Esophagus mucosa (tissue), 1 donor: ENCODE measurements around the gene SYCP2L. TPM values are rescaled to one million over a fixed set of nuclear protein-coding genes. Genes with fewer than 3 reads are reported as not detected.
"Not testable (repeated sequence)": the region's sequence is repeated elsewhere in the genome, so short reads cannot be mapped to it uniquely, and the experiment has no call there.

Experiments used
- ATAC-seq: fragments of 200-7000 bp; cut with Tn5 transposase; one replicate; pipeline ENCODE4 v1.9.1; 2020
- total RNA-seq: library from RNA; stranded (reverse); gene quantifications from one replicate; pipeline ENCODE4 v1.2.4, GENCODE V29; 2023
- donor health status: DM: yes; HTN: yes; CAD: no.

Gene SYCP2L
- total RNA-seq, 1 donor from 2014 or later: not detected

DNA sequence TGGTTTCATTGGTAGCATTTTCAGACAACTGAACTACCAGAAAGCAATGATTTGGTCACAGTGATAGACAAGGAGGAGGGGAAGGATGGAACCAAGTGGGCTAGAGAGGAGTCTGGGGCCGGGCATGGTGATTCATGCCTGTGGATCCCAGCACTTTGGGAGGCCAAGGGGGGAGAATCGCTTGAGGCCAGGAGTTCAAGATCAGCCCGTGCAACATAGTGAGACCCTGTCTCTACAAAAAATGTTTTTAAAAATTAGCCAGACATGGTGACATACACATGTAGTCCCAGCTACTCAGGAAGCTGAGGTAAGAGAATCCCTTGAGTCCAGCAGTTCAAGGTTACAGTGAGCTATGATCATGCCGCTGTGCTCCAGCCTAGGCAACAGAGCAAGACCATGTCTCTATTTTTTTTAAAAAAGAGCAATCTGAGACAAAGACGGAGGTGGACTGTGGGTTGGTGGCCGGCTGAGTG, 70.6 kb downstream of the SYCP2L start:
- ATAC-seq: no peak

DNA sequence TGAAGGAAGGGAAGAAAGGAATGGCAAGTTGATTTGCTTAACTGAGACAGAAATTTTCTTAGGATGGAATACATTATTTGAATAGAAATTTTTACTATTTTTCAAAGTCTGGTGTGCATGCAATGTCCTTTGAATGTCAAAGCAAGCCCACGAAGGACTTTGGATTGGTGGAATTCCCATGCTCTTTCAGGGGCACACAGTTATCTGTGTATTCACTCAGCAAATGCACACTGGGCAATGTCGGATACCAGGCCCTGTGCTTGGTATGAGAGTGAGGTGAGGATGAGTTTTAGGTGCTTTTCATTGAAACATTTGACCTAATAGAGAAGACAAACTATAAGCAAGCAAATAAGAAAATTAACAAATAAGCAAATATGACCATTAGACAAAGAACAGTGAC, 73.3 kb downstream of the SYCP2L start:
- no peak for ATAC-seq

DNA sequence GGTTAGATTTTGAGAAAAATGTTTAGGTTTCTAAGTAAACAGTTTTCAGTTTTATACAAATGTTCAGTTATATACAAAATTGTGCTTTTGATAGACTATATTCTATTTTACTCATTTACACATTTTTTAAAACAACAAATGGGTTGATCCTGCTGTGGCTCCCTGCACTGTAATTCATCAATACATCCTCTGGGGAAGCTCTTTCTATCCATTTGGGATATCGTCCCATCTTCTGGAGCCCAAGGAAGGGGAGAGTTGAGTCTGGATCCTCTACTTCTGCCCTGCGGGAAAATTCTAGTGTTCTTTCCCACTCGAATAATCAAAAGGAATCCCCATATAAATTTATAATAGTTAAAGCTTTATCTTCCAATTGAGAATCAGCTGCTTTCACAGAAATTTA, 75.0 kb downstream of the SYCP2L start:
- no peak for ATAC-seq

DNA sequence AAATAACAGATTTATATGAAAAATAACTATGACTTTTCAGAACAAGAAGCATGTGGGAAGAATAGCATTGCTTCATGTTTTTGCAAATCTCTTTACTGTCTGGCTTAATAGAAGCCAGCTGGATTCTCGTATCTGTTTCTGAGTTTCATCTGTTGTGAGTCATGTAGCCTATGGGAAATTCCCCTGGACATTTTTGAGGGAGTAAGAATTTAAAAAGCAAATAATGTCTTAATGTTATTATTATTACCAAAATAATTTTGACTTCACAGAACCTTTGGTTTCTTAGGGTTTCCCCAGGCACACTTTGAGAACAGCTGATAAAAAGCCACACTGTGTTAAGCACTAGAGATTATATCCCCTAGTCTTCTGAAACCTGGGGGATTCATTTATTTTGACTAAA, 75.8 kb downstream of the SYCP2L start:
- ATAC-seq: no peak

DNA sequence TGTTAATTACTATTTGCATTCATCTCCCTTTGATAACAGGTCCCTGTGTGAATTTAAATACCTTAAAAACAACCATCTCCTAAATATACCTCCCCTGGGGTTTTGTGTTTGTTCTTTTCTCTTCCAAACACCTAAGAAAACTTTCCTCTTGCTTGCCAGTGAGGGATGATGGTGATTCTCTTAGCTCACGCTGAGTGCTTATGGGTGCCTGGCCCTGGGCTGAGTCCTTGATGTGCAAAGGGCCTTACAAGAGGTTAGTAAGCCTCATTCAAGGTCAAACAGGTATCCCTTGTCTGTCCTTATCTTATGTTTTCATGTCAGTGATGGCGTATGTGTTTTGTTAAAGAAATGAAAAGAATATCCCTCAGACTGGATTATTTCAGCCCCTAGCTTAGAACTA, 76.3 kb downstream of the SYCP2L start:
- ATAC-seq: no peak

DNA sequence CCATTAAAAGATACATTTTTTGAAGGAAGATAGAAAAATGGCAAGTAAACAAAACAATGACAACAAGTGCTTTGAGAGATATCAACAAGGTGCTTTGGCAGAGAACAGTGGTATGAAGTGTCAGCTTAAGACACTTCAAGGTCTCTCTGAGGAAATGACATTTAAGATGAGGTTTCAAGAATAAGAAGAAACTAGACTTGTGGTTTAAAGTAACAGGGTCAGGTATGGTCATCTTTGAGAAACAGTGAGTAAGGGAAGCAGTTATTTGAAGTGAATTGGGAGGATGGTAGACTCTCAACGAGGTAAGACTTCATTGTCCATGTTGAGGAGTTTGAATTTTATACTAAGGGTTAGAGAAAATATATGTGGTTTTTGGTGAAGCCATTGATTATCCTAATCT, 77.8 kb downstream of the SYCP2L start:
- no peak for ATAC-seq

DNA sequence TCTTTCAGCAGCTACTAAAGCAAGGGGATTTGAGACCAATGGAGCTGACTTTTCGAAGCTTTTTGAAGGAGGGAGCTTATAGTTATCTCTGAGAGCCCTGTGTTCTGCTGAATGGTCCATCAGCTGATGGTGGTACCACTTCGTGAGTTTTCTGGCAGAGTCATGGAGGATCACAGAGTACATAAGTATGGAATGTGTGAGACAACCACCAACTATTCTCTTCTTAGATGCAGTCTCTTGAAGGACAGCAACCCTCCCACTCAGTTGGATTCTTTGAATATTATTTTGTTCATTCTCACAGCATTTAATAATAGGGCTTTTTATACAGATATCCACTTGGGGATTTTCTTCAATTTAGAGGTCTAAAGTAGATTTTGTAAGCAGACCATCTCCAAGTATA, 81.9 kb downstream of the SYCP2L start:
- no peak for ATAC-seq

DNA sequence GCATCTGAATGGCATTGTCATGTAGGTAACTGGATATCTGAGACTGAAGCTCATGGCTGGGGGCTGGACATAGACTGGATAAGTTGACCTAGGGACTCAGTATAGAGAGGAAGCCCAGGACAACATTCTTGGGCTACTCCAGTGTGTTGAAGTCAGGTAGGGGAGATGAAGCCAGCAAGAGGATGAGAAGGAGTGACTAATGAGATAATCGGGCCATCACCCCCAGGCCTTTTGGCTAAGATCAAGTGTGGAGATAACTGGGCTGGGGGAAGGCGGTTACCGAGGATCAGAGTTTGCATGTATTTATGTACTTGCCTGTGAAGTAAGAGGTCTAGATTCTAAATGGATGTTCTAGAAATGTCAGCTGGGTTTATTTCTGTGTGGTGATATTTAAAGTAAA, 83.9 kb downstream of the SYCP2L start:
- no peak for ATAC-seq

DNA sequence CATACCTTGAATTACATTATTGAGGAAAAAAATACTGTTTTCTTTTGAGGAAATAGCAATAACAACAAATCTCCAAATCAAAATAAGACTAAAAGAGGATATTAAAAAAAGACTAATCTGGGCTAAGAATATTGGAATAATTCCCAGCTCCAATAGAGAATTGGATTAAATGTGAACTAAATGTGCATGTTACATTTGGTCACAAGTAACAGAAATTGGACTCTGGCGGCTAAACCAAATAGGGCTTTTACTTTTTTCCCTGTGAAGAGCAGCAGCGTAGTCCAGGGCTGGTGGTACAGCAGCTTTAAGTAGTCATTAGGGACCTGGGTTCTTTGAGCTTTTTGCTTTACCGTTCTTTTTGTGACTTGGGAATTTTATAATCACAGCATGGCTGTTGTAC, 85.3 kb downstream of the SYCP2L start:
- ATAC-seq: no peak

DNA sequence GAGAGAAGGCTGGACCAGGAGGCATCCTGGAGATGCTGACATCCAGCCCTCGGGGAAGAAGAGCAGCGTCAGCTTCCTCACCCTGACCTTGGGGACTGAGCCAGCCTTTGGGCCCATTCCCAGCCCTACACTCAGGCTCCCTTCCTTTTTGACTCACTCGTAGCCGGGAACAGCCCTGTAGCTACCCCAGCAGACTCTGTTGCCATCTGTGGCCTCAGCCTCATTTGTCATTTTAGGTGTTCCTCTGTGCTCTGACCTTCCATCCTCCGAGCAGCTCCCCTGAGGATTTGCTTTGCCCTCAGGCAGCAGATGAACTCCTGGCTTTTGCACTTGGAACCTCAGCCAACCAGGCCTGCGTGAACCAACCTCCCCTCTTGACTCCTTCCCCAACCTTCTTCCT, 89.7 kb downstream of the SYCP2L start:
- ATAC-seq: no peak

DNA sequence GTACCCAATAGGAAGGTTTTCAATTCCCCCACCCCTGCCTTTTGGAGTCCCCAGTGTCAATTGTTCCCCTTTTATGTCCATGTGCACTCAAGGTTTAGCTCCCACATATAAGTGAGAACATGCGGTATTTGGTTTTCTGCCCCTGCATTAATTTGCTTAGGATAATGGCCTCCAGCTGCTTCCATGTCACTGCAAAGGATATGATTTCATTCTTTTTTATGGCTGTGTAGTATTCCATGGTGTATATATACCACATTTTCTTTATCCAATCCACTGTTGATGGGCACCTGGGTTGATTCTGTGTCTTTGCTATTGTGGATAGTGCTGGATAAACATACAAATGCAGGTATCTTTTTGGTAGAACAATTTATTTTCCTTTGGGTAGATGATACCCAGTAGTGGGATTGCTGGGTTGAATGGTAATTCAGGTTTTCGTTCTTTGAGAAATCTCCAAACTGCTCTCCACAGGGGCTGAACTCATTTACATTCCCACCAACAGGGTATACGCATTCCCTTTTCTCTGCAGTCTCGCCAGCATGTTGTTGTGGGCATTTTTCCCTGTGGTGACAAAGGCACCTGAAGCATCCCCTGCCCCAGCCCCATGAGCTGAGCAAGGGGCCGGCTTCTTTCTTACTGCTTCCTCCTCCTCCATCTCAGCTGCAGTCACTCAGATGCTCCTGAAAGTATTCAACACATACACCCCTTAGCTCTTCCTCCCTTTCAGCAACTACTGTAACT, 90.5 kb downstream of the SYCP2L start:
- ATAC-seq: no peak

DNA sequence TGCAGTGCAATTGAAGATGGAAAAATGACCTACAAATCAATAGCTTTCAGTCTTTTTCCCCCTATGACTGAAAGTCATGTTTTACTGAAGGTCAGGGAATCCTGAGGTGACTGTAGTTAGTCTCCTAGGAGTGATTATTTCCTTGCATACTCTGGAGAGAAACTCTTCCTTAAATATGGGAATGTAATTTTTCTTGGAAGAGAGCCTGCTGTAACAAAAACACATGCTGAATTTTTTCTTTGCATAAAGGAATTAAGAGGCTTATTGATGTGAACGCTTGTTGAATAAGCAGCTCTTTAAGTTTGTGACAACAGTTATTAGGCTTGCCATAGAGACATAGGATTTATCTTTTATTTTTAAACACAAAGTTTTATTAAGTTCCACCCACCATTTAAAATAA, 92.8 kb downstream of the SYCP2L start:
- ATAC-seq: no peak

DNA sequence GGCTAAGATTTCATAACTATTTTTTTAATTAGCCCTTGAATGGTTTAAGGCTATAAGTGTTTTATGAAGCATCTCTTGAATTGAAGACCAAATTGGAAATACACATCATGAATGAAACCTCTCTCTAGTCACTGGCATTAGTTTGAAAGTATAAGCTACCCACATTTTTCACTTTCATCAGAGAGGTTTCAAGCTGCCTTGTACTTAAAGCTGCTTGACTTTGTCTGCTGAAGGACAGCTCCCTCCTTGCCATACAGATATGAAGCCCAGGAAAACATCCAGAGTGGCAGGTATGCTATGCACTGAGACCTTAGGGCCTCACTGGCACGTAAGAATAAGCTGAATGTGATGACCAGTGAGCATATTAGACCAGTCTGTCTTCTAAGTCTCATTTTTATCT, 94.6 kb downstream of the SYCP2L start:
- ATAC-seq: no peak

DNA sequence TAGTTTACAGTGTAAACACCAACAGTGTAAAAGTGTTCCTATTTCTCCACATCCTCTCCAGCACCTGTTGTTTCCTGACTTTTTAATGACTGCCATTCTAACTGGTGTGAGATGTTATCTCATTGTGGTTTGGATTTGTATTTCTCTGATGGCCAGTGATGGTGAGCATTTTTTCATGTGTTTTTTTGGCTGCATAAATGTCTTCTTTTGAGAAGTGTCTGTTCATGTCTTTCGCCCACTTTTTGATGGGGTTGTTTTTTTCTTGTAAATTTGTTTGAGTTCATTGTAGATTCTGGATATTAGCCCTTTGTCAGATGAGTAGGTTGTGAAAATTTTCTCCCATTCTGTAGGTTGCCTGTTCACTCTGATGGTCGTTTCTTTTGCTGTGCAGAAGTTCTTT, 98.1 kb downstream of the SYCP2L start:
- ATAC-seq: not testable (repeated sequence)

DNA sequence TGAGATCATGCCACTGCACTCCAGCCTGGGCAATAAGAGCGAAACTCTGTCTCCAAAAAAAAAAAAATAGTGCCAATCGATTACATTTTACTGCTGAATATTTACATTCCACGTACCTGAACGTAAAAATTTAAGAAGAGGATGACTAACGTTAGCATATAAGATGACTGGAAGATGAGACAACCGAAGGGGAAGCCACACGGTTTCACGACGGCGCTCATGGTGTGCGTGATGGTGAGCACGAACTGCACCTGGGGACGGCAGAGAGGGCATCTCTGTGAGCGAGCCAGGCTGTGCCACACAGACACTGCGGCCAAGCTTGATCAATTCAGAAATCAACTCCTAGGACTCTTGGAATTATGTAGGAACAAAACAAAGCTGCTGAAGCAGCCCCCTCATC, 102.7 kb downstream of the SYCP2L start:
- no peak for ATAC-seq

DNA sequence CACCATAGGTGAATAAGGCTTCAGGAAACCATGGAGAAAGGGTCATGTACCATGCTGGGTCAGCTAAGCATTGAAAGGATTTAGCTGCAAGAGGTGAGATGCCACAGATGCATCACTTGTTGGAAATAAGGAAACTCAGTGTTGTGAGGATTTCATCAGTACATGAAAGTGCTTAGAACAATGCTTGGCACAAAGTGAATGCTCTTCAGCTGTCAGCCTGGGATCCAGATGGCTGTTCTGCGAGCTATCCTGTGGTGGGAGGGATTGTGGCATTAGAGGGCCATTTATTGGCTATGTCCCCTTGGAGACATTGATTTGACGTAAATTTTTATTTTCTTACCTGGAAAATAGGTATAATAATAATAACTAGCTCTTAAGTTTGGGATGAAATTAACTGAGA, 104.3 kb downstream of the SYCP2L start:
- ATAC-seq: no peak

DNA sequence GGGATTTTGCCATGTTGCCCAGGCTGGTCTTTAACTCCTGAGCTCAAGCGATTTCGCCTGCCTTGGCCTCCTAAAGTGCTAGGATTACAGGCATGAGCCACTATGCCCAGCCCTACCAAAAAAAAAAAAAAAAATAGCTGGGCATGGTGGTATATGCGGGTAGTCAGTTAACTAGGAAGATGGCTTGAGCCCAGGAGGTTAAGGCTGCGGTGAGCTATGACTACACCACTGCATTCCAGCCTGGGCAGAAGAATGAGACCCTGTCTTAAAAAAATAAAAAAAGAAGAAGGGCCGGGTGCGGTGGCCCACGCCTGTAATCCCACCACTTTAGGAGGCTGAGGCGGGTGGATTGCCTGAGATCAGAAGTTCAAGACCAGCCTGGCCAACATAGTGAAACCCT, 107.0 kb downstream of the SYCP2L start:
- no peak for ATAC-seq

DNA sequence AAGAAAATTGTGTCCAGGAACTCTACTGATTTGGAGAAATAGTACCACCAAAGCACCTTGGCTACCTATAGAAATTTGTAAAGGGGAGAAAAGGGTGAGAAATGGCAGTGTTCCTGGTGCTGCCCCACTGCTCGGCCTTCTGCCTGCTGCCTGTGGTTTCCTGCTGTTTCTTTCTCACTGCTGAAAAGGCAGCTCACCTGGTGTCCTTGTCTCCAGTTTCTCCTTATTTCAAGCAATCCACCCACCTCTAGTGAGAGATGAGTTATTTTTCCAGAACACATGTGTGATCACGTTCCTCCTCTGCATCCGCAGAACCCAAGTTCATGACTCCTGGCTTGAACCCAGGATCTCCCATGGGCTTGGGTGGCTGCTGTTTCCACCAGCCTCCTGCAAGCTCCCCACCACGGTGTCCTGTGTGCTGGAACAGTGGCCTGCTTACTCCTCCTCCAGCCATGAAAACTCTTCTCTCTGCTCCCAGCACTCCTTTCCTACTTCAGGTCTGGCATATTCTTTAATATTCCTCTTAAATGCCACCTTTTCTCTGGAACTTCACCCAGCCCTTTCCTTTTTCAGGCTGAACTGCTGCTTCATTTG, 108.4 kb downstream of the SYCP2L start:
- no peak for ATAC-seq

DNA sequence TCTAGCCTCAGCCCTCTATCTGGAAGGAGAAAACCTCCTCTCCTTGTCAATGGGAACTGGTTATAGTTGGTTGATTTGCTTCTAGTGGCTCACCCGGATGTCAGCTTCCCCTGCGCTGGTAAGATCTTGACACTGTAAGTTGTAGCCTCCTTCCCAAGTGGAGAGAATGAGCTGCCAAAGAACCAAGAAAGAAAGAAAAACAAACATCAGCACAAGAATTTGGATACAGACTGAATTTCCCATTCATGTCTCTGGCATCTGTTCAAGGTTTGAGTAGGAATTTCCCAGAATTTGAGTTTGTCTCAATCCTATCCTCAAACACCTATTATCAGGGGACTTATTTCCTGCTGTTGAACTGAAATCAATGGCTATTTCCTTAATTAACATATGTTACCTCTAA, 113.1 kb downstream of the SYCP2L start:
- no peak for ATAC-seq

DNA sequence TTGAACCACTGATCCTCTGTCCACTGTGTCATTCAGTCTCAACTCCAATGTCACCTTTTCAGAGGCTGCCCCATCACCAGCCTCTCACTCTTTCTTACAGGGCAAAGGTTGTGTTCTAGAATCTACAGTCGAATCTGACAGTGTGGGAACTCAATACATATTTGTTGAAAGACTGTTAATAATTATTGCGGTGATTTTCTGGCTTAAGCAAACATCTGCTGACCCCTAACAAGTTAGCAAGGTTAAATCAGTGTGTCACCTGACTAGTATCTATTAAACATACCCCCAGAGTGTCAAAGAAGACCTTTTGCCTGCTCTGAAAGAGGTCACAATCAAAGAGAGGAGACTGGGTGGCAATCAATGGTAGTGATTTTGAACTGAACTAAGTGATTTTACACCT, 115.3 kb downstream of the SYCP2L start:
- no peak for ATAC-seq

DNA sequence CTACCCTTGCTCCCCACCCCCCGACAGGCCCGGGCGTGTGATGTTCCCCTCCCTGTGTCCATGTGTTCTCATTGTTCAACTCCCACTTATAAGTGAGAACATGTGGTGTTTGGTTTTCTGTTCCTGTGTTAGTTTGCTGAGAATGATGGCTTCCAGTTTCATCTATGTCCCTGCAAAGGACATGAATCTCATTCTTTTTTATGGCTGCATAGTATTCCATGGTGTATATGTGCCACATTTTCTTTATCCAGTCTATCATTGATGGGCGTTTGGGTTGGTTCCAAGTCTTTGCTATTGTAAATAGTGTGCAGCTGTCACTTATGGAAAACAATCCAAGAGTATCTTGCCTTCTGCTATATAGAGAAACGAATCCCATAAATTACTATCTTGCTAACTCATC, 116.4 kb downstream of the SYCP2L start:
- ATAC-seq: not testable (repeated sequence)

DNA sequence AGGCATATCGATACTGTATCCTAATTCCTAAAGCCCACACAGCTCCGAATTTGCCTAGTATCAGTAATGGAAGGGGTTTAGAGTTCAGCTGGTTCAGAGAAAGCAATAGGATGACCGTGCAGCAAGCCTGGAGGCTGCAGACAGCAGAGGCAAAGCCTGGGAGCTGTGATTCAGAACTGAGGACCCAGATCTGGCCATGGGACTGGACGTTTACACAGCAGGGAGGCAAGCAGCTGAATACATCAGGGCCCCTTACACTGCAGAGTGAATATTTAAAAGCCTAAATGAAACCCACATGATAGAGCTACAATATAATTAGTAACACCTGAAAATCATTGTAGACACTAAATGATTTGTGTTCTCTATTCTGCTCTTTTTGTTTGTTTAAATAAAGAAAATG, 119.2 kb downstream of the SYCP2L start:
- ATAC-seq: no peak

DNA sequence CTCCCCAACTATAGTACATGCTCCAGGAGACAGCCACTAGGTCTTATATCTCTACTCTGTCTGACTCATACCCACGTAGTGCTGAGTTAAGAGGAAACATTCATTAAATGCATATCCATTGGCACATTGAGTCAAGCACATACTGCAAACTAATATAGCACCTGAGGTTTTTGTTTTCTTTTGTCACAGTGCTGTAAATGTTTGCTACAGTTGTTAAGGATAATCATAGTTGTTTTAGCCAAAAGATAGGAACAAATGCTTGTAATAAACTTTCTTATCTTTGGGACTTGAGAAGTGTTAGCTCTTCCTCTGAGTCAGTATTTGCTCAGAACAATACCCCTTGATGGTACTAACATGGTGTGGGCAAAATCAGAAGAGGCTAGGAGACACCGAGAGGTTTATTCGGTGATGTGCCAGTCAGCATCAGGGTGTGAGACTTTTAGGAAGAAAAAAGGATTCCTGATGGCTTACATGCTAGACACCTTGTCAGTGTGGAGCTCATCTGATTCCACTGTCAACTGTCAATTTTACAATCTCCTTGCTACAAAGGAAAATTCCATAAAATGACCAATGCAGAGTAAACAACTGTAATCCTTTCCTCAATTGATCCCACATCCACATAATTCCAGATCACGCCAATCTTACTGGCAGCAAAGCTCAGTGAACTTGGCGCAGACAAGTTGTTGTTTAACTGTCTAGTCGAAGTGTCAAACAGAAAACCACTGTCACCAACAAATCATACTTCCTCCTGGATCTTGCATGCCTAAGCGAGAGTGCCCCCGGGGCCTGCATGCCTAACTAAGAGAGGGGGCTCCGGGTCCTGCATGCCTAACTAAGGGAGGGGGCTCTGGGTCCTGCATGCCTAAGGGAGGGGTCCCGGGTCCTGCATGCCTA, 121.1 kb downstream of the SYCP2L start:
- ATAC-seq: peak; percentile 61

DNA sequence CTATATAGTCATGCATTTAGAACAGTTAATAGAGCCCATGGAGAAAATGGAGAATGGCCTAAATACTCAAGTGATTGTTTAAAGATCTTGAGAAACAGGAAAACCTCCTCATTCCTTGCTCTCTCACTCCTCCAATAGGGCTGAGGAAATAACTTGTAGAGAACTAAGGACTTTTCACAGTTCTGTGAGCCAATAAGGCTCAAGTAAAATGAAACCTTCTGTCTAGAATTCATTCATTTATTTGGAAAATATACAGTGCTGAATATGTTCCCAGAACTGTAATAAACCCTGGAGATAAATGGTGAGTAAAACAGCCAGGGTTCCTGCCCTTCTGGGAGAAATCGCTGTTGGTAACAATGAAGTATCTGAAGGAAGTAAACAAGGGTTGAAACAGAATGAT, 122.0 kb downstream of the SYCP2L start:
- ATAC-seq: no peak
